ENCODE data around the gene PCDH9.
"Not testable (repeated sequence)": the region's sequence is repeated elsewhere in the genome, so short reads cannot be mapped to it uniquely, and the experiment has no call there.

Gene PCDH9

DNA sequence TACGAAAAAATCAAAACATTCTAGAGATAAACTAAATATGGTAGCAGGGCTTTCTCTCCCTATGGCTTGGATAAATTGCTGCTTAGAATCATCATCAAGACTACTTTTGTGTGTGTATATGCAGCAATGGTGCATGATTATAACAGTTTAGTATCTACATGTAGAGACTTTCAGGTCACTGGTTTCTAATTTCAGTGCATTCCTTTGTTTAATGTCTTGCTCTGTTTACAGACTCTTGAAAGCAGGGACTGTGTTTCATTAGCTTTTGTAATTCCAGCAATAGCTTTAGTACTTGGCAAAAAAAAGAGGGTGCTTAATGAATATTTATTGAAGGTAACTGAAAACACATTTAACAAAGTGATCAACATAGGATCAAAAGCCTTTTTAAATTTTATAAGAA lies 420.7 kb downstream of the PCDH9 start:
- peak; percentile 71 for DNase-seq

DNA sequence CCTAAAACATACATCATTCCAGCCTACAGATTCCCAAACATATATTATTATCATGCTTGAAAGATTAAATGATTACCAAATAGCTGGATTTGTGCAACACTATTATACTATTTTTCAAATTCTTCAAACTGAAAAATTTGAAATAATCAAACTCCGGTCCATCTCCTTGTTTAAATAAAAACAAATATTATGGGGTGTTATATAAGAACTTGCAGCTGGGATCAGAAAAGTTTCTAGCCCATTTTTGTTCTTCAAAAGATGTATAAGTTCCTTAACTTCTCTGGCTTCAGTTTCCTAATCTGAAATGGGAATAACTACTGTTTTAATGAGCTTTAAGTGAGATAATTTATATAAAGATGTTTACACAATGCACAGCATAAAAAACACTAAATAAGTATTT lies 422.9 kb downstream of the PCDH9 start:
- no peak for DNase-seq

DNA sequence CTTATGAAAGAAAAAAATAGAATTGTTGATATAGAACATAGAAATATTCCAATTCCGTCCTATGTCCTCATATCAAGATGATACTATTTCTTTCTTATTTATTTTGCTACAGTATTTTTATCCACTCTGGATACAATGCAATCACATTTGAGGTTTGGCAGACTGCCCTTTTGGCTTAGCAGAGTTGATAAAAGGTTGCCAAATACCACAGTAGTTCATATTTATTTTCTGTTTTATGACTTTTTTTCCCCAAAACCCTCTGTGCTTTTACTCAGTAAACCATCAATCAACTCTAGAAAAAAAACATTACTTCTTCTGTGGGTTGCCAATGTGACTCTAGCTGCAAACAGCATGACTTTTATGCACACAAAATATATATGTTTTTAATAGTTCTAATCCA lies 424.5 kb downstream of the PCDH9 start:
- DNase-seq = peak; percentile 48

DNA sequence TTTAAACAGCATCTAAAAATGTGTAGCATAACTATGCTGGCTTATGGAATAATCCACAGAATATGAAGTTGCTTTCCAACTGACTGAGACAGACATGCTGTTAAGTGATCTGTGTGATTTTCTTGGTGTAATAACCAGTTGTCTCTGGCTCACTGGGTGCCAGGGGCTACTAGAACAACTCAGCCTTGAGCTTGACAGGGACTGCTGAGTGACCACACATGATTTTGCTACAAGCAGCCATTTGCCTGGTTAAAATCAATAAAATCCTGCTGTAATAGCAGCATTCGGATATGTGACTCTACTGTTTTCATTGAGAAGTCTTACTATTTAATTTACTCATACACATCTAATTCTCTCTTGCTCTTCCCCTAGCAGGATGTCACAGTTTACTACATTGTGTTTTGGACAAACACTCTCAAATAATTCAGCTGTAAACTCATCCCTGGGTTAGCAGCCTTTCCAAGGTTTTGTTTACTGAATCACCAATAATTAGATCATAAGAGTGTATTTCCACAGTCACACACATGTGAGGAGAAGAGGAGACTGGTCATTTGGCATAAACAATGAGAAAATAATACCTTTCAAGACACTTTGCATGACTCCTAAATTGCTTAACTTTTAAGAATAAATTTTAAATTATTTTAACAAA lies 426.2 kb downstream of the PCDH9 start:
- DNase-seq = peak; percentile 71

DNA sequence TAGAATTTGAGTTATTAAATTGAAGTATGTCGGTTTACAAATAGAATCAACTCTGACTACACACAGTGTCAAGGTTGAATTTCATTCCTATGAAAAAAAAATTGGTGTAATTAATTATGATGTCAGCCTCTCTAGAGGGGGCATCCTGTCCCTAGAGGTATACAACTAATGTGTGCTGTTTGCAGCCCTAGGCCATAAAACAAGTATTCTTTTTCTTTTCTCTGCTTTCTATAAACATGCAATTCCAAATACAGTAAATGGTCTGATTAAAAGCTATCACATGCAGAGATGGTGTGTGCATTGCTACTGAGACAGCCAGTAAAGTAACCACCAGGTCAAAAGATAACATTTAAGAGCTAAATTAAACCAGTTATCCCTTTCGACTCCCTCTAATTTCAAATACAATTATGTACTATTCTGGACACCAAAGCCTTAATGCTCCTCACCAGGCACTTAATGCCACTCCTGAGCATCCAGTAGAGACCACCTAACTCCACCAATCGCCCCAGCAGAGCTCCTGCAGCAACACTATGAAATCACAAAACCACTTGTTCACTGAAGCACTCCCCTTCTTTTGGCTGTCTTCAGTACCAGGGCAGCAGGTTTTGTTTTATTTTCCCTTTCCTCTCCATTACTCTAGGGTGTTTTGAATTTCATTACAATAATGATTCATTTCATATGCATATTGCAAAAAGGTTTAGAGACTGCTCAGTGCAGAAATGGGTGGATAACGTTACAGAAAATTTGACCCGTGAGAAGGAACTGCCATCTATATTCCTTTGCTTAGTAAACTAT lies 426.9 kb downstream of the PCDH9 start:
- peak; percentile 50 for DNase-seq

DNA sequence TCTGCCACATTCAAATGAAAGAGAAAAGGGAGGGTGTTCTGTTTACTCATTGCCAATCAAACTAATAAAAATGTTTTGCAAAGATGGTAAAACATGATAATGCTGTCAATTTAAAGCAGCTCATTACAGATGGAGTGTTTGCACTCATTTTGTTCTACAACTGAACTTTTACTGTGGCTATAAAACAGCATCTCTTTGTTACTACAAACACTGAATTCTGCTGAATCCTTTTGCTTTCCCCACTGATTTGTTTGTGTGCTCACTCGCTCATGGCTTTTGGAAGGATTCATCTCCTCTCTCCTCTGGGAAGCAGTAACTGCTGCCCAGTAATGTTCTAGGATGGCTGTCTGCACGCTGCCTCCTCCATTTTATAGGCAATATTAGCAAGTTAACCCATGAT lies 434.5 kb downstream of the PCDH9 start:
- no peak for DNase-seq

DNA sequence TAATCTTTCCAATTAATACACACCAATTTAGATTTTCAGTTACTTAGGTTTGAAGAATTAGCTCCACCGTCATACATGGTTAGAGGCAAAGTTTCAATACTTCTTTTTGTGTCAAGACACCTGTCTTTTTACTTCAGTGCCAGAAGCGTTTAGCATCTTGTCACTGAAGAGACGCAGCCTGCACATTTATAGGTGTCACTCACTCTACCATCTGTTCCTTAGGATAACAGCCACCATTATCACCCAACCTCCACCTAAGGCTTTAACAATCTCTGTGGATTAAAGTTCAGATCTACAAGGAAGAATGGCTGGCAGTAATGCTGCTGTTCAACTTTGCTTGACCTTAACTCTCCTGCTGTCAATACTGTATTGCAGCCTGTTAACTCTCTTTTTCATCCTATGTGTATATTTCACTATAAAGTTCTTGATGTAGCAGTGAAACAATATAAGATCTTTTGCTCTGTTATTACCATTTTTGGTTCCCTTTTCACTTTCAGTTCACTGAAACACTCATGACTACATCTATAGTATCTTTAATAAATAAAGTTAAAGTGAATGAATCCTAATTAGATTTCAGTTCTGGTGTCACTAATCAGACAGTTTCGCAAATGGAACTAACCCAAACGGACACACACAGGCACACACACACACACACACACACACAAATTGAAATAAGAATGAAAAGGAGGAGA lies 435.6 kb downstream of the PCDH9 start:
- no peak for DNase-seq

GRCh38 chr13:66790861-66791260 lies 439.3 kb downstream of the PCDH9 start:
- no peak for DNase-seq

GRCh38 chr13:66781241-66781640 lies 448.9 kb downstream of the PCDH9 start:
- DNase-seq = no peak

GRCh38 chr13:66780814-66781213 lies 449.3 kb downstream of the PCDH9 start:
- DNase-seq = no peak

DNA sequence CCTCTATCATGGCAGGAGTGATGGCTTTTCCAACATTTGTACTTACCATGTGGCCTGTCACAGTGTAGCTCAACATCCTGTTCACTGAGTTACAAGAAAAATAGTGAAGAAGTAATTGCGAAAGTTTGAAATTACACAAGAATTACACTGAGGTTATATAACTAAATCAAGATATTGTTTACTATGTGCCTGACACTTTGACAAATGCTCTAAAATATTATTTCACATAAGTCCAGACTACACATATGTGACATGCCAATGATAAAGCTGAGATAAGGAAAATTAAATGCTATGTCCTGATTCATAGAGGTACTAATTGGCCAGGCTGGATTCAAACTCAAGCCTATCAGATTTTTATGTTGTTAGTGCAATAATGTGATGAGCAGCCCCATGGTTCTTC lies 451.7 kb downstream of the PCDH9 start:
- DNase-seq = no peak

DNA sequence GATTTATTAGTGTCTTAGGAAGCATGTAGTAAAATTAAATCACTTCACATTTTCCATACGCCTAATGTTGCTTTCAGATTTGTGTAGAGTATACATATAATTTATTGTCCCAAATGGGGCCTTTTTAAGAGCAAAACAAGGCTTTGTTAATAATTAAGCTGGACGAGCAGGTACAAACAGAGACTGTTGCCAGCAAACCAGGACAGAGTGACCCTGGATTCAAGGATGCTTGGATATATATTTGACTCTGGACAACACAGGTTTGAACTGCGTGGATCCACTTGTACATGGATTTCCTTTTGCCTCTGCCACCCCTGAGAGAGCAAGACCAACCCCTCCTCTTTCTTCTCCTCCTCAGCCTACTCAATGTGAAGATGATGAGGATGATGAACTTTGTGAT lies 454.9 kb downstream of the PCDH9 start:
- no peak for DNase-seq

DNA sequence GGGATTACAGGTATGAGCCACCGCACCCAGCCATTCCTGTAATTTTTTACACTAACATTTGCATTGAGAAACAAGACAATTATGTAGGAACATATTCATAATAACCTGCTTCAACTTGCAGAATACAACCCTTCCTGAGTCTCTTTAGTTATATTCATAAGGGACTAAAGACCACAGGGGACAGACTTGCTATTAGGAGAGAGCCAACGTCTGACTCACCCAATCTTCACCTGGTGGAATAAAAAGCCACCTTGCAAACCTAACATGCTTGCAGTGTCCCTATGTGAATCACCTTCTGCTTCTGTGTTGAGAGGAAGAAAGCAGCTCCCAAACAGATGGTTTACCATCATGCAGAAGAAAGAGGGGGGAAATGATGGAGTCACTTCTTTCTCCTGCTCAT lies 456.1 kb downstream of the PCDH9 start:
- DNase-seq = no peak

DNA sequence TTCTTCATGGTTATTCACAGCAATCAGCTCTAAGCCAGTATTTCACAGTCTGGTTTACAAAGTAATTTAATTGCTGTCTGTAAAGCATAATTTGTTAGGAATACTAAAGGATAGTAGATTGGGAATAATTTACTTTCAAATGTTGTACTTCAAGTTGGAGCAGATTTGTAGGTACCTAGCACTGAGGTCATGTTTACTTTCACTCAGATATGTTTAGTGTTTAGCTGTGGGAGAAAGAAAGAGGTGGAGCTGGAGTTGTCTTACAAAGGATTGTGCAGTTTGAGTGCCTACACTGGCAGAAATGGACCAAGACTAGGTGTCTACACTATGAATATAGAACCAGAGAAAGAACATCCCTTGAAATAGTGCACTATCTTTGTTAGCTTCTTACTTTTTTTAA lies 464.6 kb downstream of the PCDH9 start:
- no peak for DNase-seq

GRCh38 chr13:66760678-66761077 lies 469.5 kb downstream of the PCDH9 start:
- not testable (repeated sequence) for DNase-seq

GRCh38 chr13:66759919-66760318 lies 470.2 kb downstream of the PCDH9 start:
- DNase-seq = no peak

GRCh38 chr13:66751691-66752090 lies 478.4 kb downstream of the PCDH9 start:
- no peak for DNase-seq

- no peak for DNase-seq
Measured at GRCh38 chr13:66748712-66749111, 481.4 kb downstream of the PCDH9 start.

DNA sequence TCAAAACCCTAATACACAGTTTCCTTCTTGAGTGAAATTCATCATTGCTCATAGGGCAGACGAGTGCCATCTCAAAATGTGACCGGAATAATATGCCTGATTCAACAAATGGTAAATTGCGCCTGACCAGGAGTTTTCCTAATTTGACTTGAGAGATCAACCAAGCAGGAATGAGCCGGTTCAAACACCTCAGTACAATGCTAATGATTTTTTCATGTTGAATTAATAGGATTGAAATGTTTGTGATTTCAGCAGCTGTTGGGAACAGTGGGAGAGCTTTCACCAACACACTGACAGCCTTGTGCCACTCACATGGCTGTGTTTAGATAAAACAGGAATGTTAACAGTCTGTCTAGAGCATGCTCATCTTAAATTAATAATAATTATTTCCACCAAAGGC lies 484.8 kb downstream of the PCDH9 start:
- no peak for DNase-seq

DNA sequence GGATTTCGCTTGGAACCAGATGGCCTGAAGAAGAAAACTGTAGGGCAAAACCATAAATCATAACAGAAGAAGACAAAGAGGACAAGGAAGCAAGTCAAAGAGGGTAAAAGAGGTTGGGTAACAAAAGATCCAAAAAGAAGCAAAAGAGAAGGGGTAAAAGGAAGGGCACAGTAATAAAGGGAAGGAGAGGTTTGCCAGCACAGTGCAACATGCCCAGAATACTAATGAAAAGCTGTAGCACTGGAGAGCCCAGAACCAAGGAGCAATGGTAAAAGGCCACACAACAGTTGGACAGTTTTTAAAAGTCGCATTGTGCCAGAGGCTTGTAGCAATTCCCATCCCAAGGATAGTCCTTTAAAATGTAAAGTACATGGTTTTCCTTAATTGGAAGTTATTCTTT lies 506.6 kb downstream of the PCDH9 start:
- DNase-seq = no peak

GRCh38 chr13:66716538-66716937 lies 513.6 kb downstream of the PCDH9 start:
- peak; percentile 23 for DNase-seq

DNA sequence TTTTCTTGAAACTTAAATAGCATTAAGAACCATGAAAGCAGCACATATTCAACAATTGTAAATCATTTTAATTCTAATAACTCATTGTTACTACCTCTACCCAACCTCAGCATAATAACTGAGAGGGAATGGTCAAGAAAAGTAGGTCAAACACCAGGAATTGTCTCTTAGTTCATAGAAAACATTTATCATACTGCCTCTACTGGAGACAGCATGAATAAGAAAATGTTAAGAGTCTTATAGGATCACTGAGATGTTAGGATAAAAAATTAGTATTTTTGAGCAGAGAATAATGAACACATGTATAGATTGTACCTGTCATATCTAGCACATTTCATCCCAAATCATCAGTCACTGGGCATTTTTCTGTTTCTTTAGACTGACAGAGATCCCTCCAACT lies 515.3 kb downstream of the PCDH9 start:
- no peak for DNase-seq

DNA sequence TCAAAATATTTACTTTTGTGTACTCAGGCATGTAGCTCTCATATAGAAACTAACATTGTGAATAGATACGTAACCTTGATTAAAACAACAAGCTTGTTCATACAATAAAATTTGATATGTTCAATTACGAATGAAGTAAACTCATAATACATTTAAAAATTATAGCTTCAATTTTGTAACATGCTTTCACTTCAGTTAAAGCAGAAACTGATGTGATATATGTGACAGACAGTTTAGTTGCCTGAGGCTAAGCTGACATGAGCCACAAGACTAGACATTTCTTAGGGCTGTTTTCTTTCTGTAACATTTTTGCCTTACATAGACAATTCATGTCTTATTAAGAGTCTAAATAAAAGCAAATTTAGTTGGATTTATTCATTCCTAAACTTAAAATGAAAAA lies 526.0 kb downstream of the PCDH9 start:
- DNase-seq = no peak

DNA sequence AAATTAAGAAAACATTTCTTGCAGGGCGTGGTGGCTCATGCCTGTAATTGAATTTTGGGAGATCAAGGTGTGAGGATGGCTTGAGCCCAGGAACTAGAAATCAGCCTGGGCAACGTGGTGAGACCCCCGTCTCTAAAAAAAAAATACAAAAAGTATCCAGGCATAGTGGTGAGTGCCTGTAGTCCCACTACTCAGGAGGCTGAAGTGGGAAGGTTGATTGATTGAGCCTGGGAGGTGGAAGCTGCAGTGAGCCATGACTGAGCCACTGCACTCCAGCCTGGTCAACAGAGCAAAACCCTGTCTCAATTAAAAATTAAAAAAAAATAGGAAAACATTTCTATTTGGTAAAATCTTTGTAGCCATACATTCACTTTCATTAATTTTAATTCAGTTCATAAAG lies 526.5 kb downstream of the PCDH9 start:
- DNase-seq = no peak
